NCI-H146 treated with DMSO at 0.1 percent for 48 hours (cell line): Measurements from ENCODE around the gene LRMDA.

Source experiments
- DNase-seq: peaks from one replicate; lab custom pipeline; 2025; ENCODE audit not compliant: unreplicated experiment; lab: John Stamatoyannopoulos, UW

LRMDA gene

DNA sequence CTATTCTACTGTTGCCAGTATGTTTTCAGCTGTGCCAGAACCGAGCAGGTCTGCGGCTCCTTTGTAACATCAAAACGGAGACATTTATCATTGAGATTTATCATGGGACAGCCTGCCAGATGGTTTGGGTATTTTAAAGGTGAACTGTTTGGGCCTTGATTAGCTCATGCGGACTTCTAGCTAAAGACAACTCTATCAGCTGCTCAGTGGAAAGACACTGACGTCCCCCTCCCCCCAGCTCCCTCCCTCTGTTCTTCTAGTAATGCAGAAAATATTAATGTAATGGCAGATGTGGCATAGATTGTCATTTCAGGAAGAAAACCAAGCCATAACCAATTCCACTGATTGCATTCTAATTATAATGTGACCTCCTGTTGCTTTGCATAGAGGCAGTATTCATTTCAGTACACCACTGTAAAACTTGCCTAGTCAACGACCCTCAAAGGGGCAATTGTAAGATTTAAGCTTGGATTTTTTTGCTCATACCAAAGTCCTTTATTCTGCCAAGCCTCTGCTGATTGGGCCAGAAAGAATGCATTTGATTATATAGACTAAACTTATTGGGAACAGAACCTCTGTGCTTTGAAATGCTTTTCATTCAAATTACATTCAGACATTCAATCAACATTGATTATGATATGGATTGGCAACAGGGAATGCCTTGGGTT lies 966.8 kb downstream of the LRMDA start:
- no peak for DNase-seq

DNA sequence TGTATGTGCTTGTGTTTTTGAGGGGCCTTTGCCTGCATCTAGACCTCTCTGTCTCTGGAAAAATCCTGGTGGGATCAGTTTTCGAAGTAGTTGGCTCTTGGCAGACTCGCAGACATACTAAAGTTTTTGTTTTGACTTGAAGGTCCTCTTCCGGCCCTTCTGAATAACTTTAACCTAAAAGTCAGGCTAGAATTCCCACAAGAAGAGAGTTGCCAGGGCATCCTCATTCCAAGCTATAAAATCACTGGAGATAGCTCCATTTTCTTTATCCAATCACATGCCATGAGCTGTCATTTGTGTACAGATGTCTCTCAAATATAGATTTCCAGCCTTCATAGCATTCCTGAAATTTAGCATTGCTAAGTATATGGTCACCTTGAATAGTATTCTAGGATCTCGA lies 967.8 kb downstream of the LRMDA start:
- DNase-seq, result no peak

DNA sequence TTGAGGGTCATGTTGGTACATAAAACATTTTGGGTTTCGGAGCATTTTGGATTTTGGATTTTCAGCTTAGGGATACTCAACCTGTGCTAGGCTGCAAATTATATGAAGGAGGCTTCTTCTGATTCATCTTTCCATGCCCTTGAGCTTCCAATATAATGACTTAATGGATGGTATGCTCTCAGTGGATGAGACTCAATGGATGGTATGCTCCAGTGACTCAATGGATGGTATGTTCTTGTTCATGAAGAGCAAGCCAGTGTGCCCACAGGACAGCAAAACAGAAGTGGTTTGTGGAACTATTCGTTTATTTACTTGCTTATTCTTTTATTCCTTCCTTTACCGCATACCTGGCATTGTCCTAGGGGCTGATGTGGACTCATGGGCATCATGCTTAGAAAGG lies 969.6 kb downstream of the LRMDA start:
- no peak for DNase-seq

DNA sequence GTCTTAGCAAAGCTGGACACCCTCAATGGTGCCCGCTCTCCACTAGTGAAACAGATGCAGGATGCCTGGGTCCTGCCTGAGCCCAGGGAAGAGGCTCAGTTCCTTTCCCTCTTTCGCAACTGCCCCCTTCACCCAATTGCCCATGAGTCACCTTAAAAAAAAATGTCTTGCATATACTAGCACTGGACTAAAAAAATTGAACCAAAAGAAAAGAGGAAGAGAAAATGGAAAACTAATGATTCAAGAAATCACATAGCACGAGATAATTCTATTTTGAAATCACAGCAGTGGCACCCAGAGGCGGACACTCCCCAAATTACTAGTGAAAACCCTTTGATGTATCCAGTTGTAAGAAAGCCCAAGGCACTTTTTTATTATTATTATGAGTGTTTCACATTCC lies 972.5 kb downstream of the LRMDA start:
- DNase-seq, result no peak

DNA sequence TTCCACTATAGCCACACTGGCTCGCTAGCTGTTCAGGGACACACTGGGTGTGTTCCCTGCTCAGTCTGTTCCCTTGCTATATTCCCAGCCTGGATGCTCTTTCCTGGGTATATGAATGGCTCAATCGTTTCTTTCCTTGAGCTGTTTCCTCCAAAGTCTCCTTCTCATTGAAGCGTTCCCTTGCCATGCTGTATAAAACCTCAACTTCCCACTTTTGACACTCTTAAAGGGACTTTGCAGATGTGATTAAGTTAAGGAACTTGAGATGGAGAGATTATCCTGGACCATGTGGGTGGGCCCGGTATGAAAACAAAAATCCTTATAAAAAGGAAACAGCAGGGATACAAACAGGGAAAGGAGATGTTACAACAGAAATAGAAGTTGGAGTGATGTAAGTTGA lies 973.1 kb downstream of the LRMDA start:
- no peak for DNase-seq

DNA sequence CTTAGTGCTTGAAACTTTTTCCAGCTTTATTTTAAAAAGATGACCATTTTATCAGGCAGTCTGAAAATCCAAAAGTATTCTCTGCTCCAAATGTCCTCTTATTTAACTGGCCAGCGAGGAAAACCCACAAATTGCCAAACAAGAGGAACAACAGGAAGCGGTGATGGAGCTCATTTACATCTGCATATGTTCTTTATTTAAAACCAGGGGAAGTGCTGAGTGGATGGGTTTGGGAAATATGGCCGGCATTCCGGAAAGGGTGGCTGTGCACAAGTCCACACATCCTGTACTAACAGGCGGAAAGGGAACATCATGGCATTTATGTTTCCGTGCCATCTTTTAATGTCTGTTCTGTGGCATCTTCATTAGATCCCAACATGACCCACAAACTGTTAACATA lies 974.5 kb downstream of the LRMDA start:
- DNase-seq, result no peak

DNA sequence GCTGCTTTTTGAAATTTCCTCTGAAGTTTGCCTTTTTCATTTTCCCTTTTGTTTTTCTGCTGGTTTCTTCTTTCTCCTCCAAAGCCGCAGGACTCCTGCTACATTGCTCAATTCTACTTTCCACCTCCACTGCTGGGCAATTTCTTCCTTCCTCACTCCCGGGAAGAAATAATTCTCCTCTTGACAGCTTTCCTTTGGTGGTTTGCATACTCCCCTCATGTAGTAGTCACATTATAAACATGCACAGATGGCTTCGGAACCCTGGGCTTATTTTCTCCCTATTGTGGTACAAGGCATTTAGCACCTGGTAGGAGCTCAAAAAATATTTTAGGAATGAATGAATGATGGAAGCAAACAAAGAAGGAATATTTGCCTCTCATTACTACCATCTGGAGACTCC lies 977.2 kb downstream of the LRMDA start:
- DNase-seq, result no peak

DNA sequence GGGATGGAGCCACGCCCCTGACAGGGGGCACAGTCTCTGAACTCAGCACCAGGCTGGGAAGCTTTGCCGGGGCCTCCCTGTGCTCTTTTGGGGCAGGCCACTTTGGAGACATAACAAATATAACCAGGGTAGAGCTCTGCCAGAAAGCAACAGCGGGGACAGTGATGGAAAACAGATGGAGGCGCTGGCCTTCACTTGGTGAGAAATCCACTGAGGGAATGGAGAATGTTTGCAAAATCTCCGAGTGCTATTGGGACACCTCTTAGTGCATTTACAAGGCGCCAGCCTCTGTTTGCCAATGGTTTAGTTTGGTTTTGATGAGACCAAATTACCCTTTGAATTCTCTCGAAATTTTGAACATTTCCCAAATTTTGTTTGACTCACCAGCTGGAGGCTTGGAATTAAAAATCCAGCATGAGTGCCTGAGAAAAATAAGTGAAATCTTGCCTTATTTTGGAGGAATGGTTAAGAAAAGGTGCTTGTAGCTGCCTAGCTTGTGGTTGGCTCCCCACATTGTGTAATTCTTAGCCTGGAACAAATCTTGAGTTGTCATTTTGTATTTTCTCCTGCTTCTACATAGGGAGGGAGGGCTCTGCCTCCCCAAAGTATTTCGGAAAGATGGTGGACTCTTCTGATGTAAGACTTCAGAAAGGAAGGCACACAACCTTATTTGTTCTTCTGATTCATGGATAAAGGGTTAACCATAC lies 980.5 kb downstream of the LRMDA start:
- DNase-seq, result no peak

DNA sequence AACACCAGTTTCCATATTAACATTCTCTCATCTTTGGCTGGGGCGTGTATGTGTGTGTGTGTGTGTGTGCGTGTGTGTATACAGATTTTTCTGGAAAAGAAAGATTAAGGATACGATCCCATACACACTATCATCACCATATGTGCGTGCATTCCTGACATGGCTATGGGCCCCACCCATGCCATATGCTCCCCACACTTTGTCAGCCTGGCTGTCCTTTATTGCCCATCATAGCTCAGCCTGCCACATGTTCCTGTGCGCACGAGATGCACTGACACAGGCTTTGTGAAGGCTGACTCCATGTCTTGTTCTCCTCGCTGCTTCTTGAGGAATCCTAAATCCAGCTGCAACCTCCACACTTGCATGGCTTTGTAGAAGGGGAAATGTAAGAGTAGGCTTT lies 984.1 kb downstream of the LRMDA start:
- DNase-seq, result no peak

DNA sequence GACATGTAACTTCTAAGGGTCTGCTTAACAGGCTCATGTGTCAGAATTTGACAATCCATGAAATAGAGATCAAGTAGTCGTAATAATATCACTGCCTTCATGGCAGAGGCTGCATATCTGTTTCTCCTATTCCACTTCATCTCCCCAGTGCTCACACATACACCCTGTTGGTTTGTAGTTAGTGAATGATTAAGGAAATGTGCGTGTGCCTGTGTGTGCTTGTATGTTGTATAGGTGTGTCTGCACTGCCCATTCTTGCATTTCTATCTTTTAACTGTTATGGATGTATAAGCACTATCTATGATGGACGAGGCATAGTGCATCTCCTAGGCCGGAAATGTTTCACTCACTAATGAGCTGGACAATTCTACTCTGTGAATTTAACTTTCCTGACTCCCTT lies 985.2 kb downstream of the LRMDA start:
- DNase-seq, result no peak

DNA sequence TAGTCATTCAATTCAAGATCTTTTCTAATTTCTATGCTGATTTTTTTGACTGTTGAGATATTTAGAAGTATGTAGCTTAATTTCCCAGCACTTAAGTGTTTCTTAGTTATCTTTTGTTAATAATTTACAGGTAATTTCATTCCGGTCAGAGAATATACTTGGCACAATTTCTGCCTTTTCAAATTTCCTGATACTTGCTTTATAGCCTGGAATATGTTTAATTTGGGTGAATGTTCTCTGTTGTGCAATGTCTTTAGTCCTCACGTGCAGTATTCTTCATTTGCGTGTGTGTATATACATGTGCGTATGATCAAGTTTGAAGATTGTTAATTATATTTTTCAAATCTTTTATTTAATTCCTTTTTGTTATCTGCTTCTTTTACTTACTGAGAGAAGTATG lies 989.3 kb downstream of the LRMDA start:
- no peak for DNase-seq

DNA sequence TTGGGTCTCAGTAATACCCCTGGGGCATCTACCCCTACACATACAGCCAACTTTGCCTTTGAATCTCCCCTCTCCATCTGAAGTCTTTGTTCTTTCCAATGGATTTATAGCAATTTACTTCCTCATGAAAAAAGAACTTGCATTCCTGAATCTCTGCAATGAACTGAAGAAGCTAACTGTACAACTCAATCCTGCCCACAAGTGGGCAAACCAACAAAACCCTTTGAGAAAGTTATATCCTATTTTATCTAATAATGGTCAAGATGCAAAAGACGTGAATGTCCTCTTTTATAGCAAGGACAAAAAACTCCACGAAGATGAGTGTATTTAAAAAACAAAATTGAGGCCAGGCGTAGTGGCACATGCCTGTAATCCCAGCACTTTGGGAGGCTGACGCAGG lies 991.3 kb downstream of the LRMDA start:
- no peak for DNase-seq

DNA sequence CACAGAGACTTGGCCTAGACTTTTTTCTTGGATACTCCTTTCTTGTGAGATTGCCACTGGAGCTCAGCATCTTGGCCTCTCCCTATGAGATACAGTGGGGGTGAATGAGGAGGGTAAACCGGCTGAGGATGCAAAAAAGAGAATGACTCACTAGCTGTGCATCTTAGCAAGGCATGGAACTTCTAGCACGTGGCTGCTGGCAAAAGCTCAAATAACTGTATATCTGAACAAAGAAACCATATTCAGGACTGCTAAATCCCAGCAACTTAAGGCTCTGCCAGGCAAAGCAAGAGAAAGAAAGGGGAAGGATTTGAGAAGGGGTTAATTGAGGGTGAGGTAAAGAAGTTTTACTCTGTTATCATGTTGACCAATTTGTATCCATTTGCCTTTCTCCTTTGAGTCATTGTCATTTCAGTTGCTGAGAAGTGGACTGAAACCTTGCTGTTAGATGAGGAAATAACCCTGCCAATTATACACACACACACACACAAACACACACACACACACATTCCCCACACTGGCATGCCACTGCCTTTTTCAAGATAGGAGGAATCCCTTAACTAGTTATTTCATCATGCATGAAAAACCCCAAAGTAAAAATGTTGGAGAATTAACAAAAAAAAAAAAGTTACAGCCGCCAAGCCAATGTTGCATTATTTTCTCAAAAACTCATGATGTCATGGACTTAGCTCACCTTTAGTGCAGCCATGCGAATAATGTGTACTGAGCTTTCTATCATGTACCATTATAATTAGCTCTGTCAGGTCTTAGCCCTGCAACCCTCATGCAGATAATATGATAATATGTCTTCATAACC lies 997.3 kb downstream of the LRMDA start:
- DNase-seq, result no peak

DNA sequence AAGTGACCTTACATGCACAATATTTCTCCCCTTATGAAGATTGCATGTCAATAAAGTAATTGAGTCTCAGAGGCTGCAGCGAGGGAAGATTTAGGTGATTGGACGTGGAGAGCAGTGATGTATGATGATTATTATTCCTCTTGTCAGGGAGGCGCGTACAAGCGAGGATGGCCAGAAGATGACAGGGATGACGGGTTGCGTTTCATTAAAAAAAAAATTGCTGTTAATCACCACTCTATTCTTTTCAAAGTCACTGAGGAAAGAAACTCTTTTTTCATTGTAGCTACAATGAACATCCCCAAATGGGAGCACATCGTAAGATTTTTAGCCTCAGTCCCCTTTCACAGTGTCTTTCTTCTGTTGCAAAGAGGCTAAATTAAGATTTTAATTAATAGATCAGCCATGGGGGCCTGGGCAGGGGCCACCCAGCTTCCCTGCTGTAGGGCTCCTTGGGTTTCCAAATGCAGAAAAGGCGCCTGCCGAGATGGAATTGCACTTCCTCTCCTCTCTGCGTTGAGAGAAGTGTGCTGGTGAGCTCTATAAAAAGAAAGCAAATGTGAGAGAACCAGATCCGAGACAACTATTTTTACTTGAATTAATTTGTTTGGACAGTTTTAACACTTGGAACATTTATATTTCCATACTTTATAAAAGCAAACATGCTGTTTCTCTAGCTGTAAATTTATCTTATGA lies 998.1 kb downstream of the LRMDA start:
- peak; percentile 42 for DNase-seq

DNA sequence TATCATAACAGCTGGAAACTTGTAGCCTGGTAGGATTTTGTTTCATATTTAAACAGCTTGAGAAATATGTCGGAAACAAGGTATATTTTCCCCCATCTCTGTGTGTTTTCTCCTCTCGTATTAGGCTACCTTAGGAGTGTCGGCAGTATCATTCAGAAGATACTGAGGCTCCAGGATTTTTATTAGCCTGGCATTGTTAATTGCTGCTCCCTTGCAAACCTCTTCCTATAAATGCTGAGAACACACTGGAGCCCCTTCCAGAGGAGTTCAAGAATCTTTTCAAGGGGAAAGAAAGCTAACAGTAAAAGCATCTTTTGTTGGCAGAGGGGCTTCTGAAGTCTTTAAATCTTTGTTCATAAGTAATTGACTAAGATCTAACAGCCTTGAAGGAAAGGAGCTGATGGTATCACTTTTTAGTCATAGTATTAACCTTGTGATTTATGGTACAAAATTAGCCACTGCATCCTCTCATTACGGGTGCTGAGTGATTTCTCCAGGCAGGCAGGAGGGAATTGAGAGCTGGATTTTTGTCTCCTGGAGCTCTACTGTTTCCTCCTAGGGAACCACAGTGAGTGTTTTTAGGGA lies 998.7 kb downstream of the LRMDA start:
- peak; percentile 42 for DNase-seq

DNA sequence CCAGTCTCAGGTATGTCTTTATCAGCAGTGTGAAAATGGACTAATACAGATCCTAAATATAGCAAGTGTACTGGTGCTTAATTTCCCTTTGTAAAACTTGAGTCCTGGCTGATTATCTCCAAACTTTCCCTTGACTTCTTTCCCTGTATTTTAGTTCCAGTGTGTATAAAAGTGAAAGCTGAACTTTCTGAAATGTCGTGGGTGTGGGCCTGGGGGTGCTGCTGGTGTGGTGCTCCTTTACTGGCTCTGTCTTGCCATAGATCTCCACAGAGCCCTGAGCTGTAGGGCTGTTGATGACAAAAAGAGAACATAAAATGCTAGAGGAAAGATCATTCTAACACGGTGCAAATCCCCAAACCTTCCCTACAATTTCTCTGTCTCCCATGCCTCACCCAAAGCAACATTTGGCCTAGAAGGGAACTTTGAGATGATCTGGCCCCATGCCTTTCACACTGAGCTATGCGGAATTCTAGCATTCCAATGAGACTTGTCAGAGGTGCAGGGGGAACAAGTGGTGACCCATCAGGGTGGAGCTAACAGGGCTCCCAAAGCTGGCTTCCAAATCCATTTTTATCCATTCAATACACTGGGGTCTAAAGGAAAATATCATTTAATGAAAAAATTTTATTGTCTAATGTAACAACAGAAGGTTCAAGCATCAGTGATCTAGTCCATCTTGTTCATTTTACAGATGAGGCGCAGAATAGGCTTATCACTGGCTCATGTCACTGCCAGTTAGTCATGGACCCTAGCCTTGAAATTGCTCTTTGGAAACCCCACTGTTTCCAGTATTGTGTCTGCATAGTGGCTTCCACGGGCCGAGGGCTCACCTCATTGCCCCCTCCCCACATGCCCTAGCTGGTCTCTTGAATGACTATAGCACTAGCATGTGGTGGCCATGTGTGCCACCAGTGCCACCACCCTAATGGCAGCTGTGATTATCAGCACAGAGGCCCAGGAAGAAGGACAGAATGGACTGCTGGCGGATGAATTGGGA lies 1000.9 kb downstream of the LRMDA start:
- DNase-seq, result no peak

DNA sequence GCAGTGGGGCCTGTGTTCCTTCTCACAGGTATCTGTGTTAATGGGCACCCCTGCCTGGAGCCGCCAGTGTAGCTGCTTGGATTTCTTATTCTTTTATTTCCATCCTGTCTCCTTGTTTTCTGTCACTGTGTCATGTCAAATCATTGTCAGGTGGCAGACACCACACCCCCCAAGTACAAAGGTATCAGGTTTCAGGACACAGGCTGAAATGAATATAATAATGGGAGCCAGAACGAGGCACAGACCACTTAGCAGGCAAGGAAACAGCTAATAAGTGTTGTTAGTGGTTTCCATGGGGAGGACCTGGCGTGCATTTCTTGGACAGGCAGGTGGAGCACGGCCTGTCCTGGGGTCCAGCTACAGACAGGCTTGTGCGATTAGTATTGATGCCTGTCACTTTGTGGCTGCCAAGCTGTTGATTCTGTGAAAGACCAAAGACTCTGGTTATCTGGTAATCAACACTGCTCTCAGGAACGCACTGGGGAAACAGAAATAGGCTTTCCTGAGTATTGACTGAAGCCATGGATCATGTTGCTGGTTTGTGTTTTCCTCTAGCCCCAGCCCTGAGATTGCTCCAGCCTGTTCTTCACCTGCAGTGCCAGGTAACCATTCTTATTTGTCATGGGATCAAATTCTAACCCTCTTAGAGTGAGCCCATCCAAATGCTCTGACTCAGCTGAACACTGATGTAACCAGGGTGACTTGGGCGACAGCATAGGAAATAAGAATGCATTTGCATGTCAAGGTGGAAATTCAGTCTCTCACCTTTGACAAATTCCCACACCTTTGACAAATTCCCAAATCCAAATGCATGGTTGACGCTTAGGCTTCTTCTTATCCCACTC lies 1002.0 kb downstream of the LRMDA start:
- DNase-seq, result peak; percentile 96

DNA sequence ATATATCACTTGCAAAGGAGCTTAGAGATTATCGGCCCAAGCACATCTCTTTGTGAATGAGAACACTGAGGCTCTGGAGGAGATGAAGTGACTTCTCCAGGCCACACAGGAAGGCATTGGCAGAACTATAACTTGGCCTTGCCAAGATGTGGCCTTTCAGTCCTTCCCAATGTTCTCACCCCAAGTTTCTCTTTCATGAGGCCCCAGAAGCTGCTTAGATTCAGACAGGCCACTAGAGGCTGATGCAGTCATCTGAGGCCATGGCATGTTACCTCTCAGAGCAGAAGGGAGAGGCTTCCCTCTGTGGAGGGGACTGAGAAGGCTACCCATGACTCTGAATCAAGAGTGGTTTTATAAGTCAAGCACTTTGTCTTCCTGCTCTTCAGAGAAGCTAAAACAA lies 1003.7 kb downstream of the LRMDA start:
- DNase-seq, result no peak

DNA sequence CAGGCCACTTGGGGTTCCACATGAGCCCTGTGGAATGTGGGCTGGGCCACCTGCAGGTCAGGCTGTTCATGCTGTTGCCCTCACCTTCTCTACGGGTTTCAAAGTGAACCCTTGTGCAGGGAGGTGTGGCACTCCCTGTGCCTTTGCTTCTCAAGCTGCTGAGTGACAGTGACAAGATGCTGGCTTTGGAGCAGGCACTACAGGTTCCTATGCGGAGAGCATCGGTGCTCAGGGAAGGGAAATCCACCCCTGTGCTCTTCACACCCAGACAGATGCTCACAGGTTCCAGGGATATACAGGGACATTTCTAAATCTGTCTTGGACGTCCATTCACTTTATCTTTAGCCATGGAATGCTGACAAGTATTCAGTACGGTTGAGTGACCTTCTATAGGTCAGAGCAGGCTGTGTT lies 1005.0 kb downstream of the LRMDA start:
- DNase-seq, result no peak
